GM08714 (cell line): ENCODE data around the gene CDON.
"Not testable (repeated sequence)": the region's sequence is repeated elsewhere in the genome, so short reads cannot be mapped to it uniquely, and the experiment has no call there.

ENCODE experiments used
- H3K4me3 ChIP-seq: fragments of 200-500 bp; sonication (Bioruptor generic); 2 replicates; pipeline ENCODE4 v1.5.1; 2014; ENCODE audit warnings: mild to moderate bottlenecking, low read length, inconsistent platforms
- ZNF274 ChIP-seq: IDR thresholded peaks from 2 replicates; pipeline ENCODE4 v1.6.1; 2012; ENCODE audit warnings: mild to moderate bottlenecking, low read depth, low read length

Gene CDON

GRCh38 chr11:125921042-125921441, 141.6 kb downstream of the CDON start:
- TF ChIP-seq ZNF274: no peak
- no peak overlapping the region for H3K4me3 ChIP-seq

GRCh38 chr11:125918140-125918840, 144.4 kb downstream of the CDON start:
- no peak overlapping the region for H3K4me3 ChIP-seq
- TF ChIP-seq ZNF274: no peak

GRCh38 chr11:125916683-125917347, 145.9 kb downstream of the CDON start:
- no peak overlapping the region for H3K4me3 ChIP-seq
- no peak for TF ChIP-seq ZNF274

- not testable (repeated sequence) for H3K4me3 ChIP-seq
These were observed 148.1 kb downstream of the CDON start for GRCh38 chr11:125914601-125915000.

GRCh38 chr11:125910226-125910849, 152.3 kb downstream of the CDON start:
- H3K4me3 ChIP-seq: no peak overlapping the region
- no peak for TF ChIP-seq ZNF274
